Activated T-helper 17 cell treated with anti-CD3 and anti-CD28 coated beads, Interleukin-2, amount 50 U/mL, for 72 hours (primary cell): Measurements from ENCODE around the gene GNGT1. TPM values are rescaled to one million over a fixed set of nuclear protein-coding genes. Genes with fewer than 3 reads are reported as not detected.

Experiments
- ATAC-seq: fragments of 150-1000 bp; cut with Tn5 transposase; replicated peaks from 2 replicates; pipeline ENCODE4 v1.10.0; 2021; ENCODE audit warnings: mild to moderate bottlenecking, moderate library complexity
- H3K27ac Mint-ChIP-seq: one replicate; pipeline ENCODE4 v1.8.0; 2022; ENCODE audit warnings: mixed read lengths
- H3K27me3 Mint-ChIP-seq: one replicate; pipeline ENCODE4 v1.8.0; 2022; ENCODE audit warnings: mixed read lengths
- H3K36me3 Mint-ChIP-seq: one replicate; pipeline ENCODE4 v1.8.0; 2022; ENCODE audit warnings: low read depth, mild to moderate bottlenecking, mixed read lengths
- H3K4me1 Mint-ChIP-seq: one replicate; pipeline ENCODE4 v1.8.0; 2022; ENCODE audit warnings: mixed read lengths
- H3K4me3 Mint-ChIP-seq: one replicate; pipeline ENCODE4 v1.8.0; 2022; ENCODE audit warnings: mild to moderate bottlenecking, mixed read lengths
- H3K9me3 Mint-ChIP-seq: one replicate; pipeline ENCODE4 v1.8.0; 2022; ENCODE audit warnings: mixed read lengths
- total RNA-seq, 2 donors: library from RNA; stranded (reverse); gene quantifications; one replicate each; pipeline ENCODE4 v1.2.3, GENCODE V29; 2022

Gene GNGT1
- total RNA-seq, 2 donors from 2014 or later: not detected

DNA sequence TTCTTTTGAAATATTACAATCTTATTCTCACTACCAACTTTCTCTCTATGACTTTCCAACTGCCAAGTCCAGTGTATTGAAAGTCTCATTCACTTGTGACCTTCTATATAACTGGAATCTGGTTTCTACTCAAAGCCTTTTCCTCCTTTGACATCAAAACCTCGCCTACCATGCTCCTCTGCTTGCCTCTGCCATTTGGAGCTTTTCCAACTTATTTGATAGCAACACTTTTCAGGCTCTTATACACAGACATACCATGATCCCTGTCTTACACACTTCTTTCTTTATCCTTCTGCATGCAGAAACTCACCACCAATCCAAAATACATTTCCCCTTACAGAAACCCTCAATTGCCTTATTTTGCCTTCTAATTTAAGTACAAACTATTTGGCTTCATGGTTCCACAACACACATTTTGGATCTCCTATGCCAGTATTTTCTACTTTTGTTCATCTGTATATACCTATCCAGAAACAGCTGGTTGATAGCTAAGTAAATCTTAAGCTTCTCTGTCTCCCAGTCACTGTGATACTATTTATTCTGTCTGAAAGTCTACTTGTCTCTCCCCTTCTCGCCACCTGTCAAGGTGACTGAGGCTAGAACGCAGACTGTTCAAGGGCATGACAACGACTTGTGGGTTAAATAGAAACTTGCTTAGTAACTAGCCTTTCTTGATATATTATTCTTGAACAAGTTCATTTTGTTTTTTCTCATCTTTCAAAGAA lies 37.6 kb downstream of the GNGT1 start:
- no peaks in the 10 kb centered on the region for H3K9me3 Mint-ChIP-seq
- no peaks in the 10 kb centered on the region for H3K4me1 Mint-ChIP-seq
- no peak overlapping the region for H3K4me3 Mint-ChIP-seq
- H3K36me3 Mint-ChIP-seq: no peaks in the 10 kb centered on the region
- no peak overlapping the region for H3K27ac Mint-ChIP-seq
- peaks cover 17% of the 10 kb centered on the region for H3K27me3 Mint-ChIP-seq
- ATAC-seq: no peak

DNA sequence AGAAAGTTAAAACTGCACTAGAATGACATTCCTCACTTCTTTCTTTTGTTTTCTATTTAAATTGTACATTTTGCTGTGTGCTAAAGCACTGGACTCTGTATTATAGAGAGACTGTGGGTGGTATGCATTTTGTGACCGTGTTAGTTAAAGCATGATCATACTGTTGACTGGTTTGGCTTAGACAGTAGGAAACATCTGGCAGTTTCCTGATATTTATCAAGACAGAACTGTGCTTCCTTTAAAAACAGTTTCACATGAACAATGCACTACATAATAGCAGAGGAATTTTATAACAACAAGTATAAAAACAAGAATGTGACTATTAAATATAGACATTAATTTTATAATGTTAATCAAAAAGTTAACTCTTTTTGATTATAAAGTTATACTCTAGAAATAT lies 38.3 kb downstream of the GNGT1 start:
- H3K36me3 Mint-ChIP-seq: no peaks in the 10 kb centered on the region
- no peaks in the 10 kb centered on the region for H3K4me1 Mint-ChIP-seq
- H3K9me3 Mint-ChIP-seq: no peaks in the 10 kb centered on the region
- H3K27me3 Mint-ChIP-seq: peaks cover 17% of the 10 kb centered on the region
- no peak for ATAC-seq
- no peak overlapping the region for H3K27ac Mint-ChIP-seq
- H3K4me3 Mint-ChIP-seq: no peak overlapping the region

DNA sequence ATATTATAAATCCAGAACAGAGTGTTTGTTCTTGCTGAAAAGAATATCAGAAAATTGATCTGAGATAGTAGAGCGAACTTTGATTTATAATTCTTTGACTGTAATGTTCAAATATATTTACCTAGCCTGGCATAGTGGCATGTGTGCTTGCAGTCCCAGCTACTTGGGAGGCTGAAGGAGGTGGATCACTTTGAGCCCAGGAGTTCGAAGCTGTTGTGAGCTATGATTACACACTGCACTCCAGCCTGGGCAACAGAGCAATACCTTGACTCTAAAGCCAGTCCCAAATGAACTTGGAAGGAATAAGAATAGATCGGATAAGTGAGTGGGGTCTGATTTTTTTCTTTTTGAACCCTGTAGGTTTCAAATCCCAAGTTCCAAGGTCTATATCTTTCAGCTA lies 38.7 kb downstream of the GNGT1 start:
- Mint-ChIP-seq H3K27ac (no peak overlapping the region), H3K4me3 (no peak overlapping the region), H3K27me3 (peaks cover 13% of the 10 kb centered on the region), H3K9me3 (no peaks in the 10 kb centered on the region), H3K36me3 (no peaks in the 10 kb centered on the region), H3K4me1 (no peaks in the 10 kb centered on the region)
- no peak for ATAC-seq

DNA sequence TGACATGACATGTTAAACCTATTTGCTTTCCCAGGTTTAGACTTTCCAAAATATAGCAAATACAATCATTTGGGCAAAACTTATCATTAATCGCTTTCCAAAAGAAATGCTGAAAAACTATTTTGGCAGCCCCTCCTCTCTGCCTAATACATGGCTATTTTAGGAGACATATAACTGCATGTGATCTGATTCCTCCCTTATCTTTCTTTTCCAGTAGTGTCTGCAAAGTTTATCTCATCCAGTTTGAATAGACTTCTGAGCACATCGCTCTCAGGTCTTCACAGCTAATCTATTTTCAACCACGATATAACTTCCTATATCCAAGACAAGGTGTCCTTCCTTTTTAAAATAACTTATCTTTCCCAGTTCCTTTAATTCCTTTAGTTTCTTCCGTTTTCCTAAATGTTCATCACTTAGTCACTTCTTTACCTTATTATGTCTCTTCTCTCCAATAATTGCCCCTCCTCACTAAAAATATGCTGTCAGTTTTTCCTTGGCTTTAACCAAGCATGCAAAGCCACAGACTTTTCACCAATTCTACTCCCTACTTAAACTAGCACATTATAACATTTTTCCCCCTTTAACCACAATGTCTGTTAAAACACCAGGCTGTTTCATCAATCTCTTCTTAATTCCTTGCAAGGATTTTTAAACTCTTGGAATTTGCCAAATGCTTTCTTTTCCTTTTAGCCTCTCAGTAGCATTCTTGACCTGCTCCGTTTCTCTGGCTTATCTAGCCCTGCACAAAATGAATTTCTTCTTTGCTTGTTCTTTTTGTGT lies 39.6 kb downstream of the GNGT1 start:
- Mint-ChIP-seq H3K27ac (no peak overlapping the region), H3K36me3 (no peaks in the 10 kb centered on the region), H3K4me3 (no peak overlapping the region), H3K27me3 (peaks cover 11% of the 10 kb centered on the region), H3K9me3 (no peaks in the 10 kb centered on the region), H3K4me1 (no peaks in the 10 kb centered on the region)
- no peak for ATAC-seq

DNA sequence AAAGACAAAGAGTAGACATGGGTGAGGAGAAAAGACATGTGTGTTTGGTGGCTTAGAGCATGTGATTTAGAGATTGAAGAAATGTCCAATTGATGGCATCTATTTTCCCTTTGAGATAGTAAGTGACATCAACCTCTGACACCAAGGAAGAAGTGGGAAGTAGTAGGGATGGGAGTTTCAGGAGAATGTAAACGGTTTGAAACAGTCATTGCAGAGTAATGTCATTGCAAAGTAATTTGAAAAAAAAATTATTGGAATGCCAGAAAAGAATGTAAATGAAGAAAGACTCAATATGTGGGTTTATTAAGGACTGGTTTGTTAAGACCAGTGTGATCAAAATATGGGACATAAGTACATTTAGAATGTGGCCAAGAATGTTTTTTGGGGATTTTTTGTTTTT lies 41.7 kb downstream of the GNGT1 start:
- ATAC-seq: no peak
- H3K4me1 Mint-ChIP-seq: no peaks in the 10 kb centered on the region
- no peaks in the 10 kb centered on the region for H3K36me3 Mint-ChIP-seq
- H3K27ac Mint-ChIP-seq: no peak overlapping the region
- H3K27me3 Mint-ChIP-seq: peaks cover 10% of the 10 kb centered on the region
- H3K4me3 Mint-ChIP-seq: no peak overlapping the region
- H3K9me3 Mint-ChIP-seq: no peaks in the 10 kb centered on the region

DNA sequence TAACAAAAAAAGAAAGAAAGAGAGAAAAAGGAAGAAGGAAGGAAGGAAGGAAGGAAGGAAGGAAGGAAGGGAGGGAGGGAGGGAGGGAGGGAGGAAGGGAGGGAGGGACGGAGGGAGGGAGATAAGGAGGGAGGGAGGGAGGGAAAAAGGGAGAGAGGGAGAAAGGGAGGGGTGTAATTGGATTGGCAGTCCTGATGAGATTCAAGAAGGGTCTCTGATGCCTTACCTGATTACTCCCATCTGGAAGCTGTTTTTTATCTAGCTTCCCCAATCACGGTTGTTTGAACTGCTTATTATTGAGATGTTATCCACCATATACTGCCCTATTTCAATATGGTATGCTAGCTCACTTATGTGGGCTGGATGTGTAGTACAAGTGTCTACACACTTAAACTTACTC lies 42.5 kb downstream of the GNGT1 start:
- H3K4me3 Mint-ChIP-seq: no peak overlapping the region
- ATAC-seq: no peak
- no peaks in the 10 kb centered on the region for H3K36me3 Mint-ChIP-seq
- H3K27me3 Mint-ChIP-seq: peaks cover 6% of the 10 kb centered on the region
- no peaks in the 10 kb centered on the region for H3K4me1 Mint-ChIP-seq
- H3K9me3 Mint-ChIP-seq: no peaks in the 10 kb centered on the region
- H3K27ac Mint-ChIP-seq: no peak overlapping the region

DNA sequence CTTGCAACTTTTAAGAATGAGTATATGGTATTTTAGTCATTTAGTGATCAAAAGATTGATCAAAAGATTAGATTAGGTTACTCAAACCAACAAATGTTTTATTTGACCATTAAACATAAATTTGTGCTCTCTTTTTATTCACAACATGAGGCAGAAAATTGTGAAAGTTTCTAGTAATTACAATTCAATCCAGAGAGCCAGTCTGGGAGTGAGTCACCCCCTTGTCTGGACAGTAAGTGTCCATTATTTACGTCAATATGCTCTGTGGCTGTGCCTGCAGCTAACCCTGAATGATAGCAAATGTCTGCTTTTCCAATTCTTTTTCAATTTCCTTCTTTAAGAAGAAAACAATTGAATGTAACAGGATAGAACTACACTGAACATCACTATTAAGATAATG lies 43.1 kb downstream of the GNGT1 start:
- no peak overlapping the region for H3K4me3 Mint-ChIP-seq
- H3K9me3 Mint-ChIP-seq: no peaks in the 10 kb centered on the region
- ATAC-seq: no peak
- H3K36me3 Mint-ChIP-seq: no peaks in the 10 kb centered on the region
- H3K27me3 Mint-ChIP-seq: peaks cover 3% of the 10 kb centered on the region
- H3K4me1 Mint-ChIP-seq: no peaks in the 10 kb centered on the region
- no peak overlapping the region for H3K27ac Mint-ChIP-seq

DNA sequence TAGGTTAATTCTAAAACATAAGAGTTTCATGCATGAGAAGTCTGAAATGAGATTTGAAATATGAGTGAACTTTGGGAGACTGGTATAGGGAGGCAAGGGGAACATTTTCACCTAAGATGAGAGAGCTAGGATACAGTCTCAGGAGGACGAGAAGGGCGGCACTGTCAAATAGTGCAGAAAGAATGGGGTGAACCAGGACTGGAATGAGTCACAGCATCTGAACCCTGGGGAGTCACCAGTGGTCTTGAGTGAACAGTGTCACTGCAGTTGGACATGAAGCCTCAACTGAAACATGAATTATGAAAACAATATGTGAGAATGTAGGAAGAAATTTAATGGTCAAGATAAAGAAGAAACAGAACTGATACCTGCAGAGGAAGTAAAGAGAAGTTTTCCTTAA lies 48.9 kb downstream of the GNGT1 start:
- no peak for ATAC-seq
- Mint-ChIP-seq H3K36me3 (no peaks in the 10 kb centered on the region), H3K27me3 (no peaks in the 10 kb centered on the region), H3K27ac (no peak overlapping the region), H3K9me3 (no peaks in the 10 kb centered on the region), H3K4me1 (no peaks in the 10 kb centered on the region), H3K4me3 (no peak overlapping the region)

DNA sequence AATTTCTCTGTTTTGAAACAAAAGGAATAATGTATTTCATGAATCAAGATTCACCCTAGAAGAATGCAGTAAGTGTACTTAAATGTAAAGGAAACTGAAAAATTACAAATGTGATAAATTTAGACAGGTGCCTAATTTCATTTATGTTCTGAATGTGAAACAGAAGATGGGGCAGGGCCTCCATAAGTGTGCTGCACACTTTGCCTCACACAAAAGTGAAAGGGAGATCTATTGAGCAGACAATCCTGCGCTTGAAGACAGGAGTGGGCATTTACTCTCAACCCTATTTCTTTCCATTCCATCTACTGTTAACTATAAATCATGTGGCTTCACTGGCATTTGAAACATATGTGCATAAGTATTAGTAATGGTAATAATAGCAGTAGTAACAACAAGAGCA lies 51.4 kb downstream of the GNGT1 start:
- Mint-ChIP-seq H3K4me3 (no peak overlapping the region), H3K27ac (no peak overlapping the region), H3K36me3 (no peaks in the 10 kb centered on the region), H3K9me3 (no peaks in the 10 kb centered on the region), H3K27me3 (no peaks in the 10 kb centered on the region), H3K4me1 (no peaks in the 10 kb centered on the region)
- ATAC-seq: no peak

DNA sequence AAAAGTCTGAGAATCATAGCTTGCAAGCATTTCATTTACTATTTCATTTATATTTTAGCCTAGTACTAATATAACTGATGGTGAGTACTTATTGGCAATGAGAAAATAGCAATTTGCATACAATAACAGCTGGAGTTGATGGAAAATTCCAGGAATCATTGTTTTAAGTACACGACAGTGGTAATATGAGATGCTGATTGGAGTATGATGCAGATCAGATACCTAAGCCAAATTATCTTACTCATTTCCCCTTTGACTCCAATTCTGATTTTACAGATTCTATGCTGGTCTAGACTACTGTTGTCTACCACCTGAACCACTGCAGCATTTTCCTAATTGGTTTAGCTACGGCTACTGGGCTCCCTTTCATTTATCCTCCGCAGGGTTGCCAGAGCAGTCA lies 51.8 kb downstream of the GNGT1 start:
- Mint-ChIP-seq H3K27ac (no peak overlapping the region), H3K27me3 (no peaks in the 10 kb centered on the region), H3K9me3 (no peaks in the 10 kb centered on the region), H3K36me3 (no peaks in the 10 kb centered on the region), H3K4me1 (no peaks in the 10 kb centered on the region), H3K4me3 (no peak overlapping the region)
- ATAC-seq: no peak

DNA sequence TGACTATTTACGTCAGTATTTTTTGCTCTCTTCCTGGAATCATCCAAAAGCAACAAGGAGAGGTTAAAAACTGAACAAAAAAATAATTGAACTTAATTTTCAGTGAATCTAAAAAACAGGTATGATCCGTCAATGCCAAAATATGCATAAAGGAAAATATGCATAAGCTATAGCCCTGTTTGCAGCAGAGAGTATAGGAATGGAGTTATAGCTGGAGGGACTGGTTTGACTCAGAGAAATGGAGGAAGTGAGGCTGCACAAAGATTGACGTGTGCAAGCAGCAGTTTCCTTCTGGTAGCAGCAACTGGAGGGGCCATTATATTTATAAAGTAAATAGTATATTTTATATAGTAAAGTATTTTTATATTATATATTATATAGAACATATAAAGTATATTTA lies 52.3 kb downstream of the GNGT1 start:
- Mint-ChIP-seq H3K4me1 (no peaks in the 10 kb centered on the region), H3K27me3 (no peaks in the 10 kb centered on the region), H3K36me3 (no peaks in the 10 kb centered on the region), H3K27ac (no peak overlapping the region), H3K9me3 (no peaks in the 10 kb centered on the region), H3K4me3 (no peak overlapping the region)
- no peak for ATAC-seq

Other genes with a start within 250 kb of the GNGT1 start
- gene TFPI2, start 15.8 kb upstream of the GNGT1 start, total RNA-seq: under 1 TPM; 0.42 to 0.86 TPM
- gene GNG11, start 15.2 kb downstream of the GNGT1 start, total RNA-seq: not detected
- gene BET1, start 97.8 kb downstream of the GNGT1 start, total RNA-seq: 10 to 100 TPM; 17.9 to 22.6 TPM